ENCODE data around the gene RGMA. TPM values are rescaled to one million over a fixed set of nuclear protein-coding genes. Genes with fewer than 3 reads are reported as not detected.

Gene RGMA
- total RNA-seq, 1 donor from 2014 or later, result 5.7 TPM

GRCh38 chr15:93019090-93019489, 69.9 kb downstream of the RGMA start:
- peaks cover 5% of the 10 kb centered on the region for H3K4me1 Mint-ChIP-seq (ENCODE audit: unreplicated experiment)
- H3K4me3 Mint-ChIP-seq (ENCODE audit: unreplicated experiment), result no peak overlapping the region
- H3K27ac Mint-ChIP-seq (ENCODE audit: unreplicated experiment), result peak overlapping the region; percentile 6
- TF ChIP-seq CTCF (IDR thresholded peaks at IDR 0.05; ENCODE audit: unreplicated experiment), result no peak
- H3K36me3 Mint-ChIP-seq (ENCODE audit: low read depth, unreplicated experiment), result peaks cover 70% of the 10 kb centered on the region
- no peak for DNase-seq (ENCODE audit: low spot score)
- peaks cover 1% of the 10 kb centered on the region for H3K27me3 Mint-ChIP-seq (ENCODE audit: unreplicated experiment)
- H3K9me3 Mint-ChIP-seq (ENCODE audit: unreplicated experiment), result no peaks in the 10 kb centered on the region

- H3K4me1 Mint-ChIP-seq (ENCODE audit: unreplicated experiment), result peaks cover 5% of the 10 kb centered on the region
- no peak for DNase-seq (ENCODE audit: low spot score)
- TF ChIP-seq CTCF (IDR thresholded peaks at IDR 0.05; ENCODE audit: unreplicated experiment), result no peak
- no peak overlapping the region for H3K4me3 Mint-ChIP-seq (ENCODE audit: unreplicated experiment)
- peaks cover 68% of the 10 kb centered on the region for H3K36me3 Mint-ChIP-seq (ENCODE audit: low read depth, unreplicated experiment)
- H3K27ac Mint-ChIP-seq (ENCODE audit: unreplicated experiment), result no peak overlapping the region
- no peaks in the 10 kb centered on the region for H3K9me3 Mint-ChIP-seq (ENCODE audit: unreplicated experiment)
- H3K27me3 Mint-ChIP-seq (ENCODE audit: unreplicated experiment), result peaks cover 1% of the 10 kb centered on the region
Observed at GRCh38 chr15:93018574-93018973, 70.4 kb downstream of the RGMA start.

GRCh38 chr15:93017526-93017925, 71.5 kb downstream of the RGMA start:
- Mint-ChIP-seq H3K27ac (ENCODE audit: unreplicated experiment) (no peak overlapping the region), H3K36me3 (ENCODE audit: low read depth, unreplicated experiment) (peaks cover 67% of the 10 kb centered on the region), H3K4me3 (ENCODE audit: unreplicated experiment) (no peak overlapping the region), H3K27me3 (ENCODE audit: unreplicated experiment) (peaks cover 4% of the 10 kb centered on the region), H3K4me1 (ENCODE audit: unreplicated experiment) (no peaks in the 10 kb centered on the region), H3K9me3 (ENCODE audit: unreplicated experiment) (no peaks in the 10 kb centered on the region)
- no peak for DNase-seq (ENCODE audit: low spot score)
- TF ChIP-seq CTCF (IDR thresholded peaks at IDR 0.05; ENCODE audit: unreplicated experiment), result no peak

GRCh38 chr15:93012786-93013185, 76.2 kb downstream of the RGMA start:
- TF ChIP-seq CTCF (IDR thresholded peaks at IDR 0.05; ENCODE audit: unreplicated experiment), result no peak
- Mint-ChIP-seq H3K4me3 (ENCODE audit: unreplicated experiment) (no peak overlapping the region), H3K9me3 (ENCODE audit: unreplicated experiment) (no peaks in the 10 kb centered on the region), H3K36me3 (ENCODE audit: low read depth, unreplicated experiment) (peaks cover 63% of the 10 kb centered on the region), H3K27ac (ENCODE audit: unreplicated experiment) (no peak overlapping the region), H3K27me3 (ENCODE audit: unreplicated experiment) (peaks cover 7% of the 10 kb centered on the region), H3K4me1 (ENCODE audit: unreplicated experiment) (peaks cover 2% of the 10 kb centered on the region)
- DNase-seq (ENCODE audit: low spot score), result no peak

- no peak for TF ChIP-seq CTCF (IDR thresholded peaks at IDR 0.05; ENCODE audit: unreplicated experiment)
- H3K36me3 Mint-ChIP-seq (ENCODE audit: low read depth, unreplicated experiment), result peaks cover 60% of the 10 kb centered on the region
- H3K4me1 Mint-ChIP-seq (ENCODE audit: unreplicated experiment), result peaks cover 2% of the 10 kb centered on the region
- no peak overlapping the region for H3K4me3 Mint-ChIP-seq (ENCODE audit: unreplicated experiment)
- peak overlapping the region; percentile 39 for H3K27ac Mint-ChIP-seq (ENCODE audit: unreplicated experiment)
- peaks cover 4% of the 10 kb centered on the region for H3K27me3 Mint-ChIP-seq (ENCODE audit: unreplicated experiment)
- no peak for DNase-seq (ENCODE audit: low spot score)
- H3K9me3 Mint-ChIP-seq (ENCODE audit: unreplicated experiment), result no peaks in the 10 kb centered on the region
Observed at GRCh38 chr15:93007994-93008393, 81.0 kb downstream of the RGMA start.
